ENCODE measurements around the gene ARHGAP24. TPM values are rescaled to one million over a fixed set of nuclear protein-coding genes. Genes with fewer than 3 reads are reported as not detected.

ARHGAP24 gene
- total RNA-seq, 6 experiments from 2014 or later: 4.0 to 7.3 (median 6.1) TPM

GRCh38 chr4:85953651-85954018 is 478.7 kb downstream of the ARHGAP24 start:
- H3K9me3 ChIP-seq: no peaks in the 10 kb centered on the region
- 83% methylated on average over 2 of the region's 3 CpGs for WGBS (ENCODE audit: insufficient coverage, low coverage, low lambda C conversion rate, missing lambda C conversion rate)
- TF ChIP-seq CTCF (IDR thresholded peaks at IDR 0.05) (no peak), POLR2A (IDR thresholded peaks at IDR 0.05) (no peak)
- intact Hi-C loops (cut with DNase I): no loop called here
- no peak overlapping the region for H3K4me3 ChIP-seq
- H3K27me3 ChIP-seq: no peaks in the 10 kb centered on the region
- no peaks in the 10 kb centered on the region for H3K4me1 ChIP-seq
- no peak overlapping the region for H3K27ac ChIP-seq
- DNase-seq (no peak), ATAC-seq (no peak)
- no peaks in the 10 kb centered on the region for H3K36me3 ChIP-seq

GRCh38 chr4:85955620-85956292 is 480.8 kb downstream of the ARHGAP24 start:
- Histone ChIP-seq H3K27ac (no peak overlapping the region), H3K9me3 (no peaks in the 10 kb centered on the region), H3K27me3 (no peaks in the 10 kb centered on the region), H3K4me1 (no peaks in the 10 kb centered on the region), H3K4me3 (no peak overlapping the region), H3K36me3 (no peaks in the 10 kb centered on the region)
- intact Hi-C loops (cut with DNase I): no loop called here
- TF ChIP-seq POLR2A (IDR thresholded peaks at IDR 0.05) (no peak), CTCF (IDR thresholded peaks at IDR 0.05) (no peak)
- DNase-seq (no peak), ATAC-seq (no peak)

- Histone ChIP-seq H3K4me3 (no peak overlapping the region), H3K27me3 (no peaks in the 10 kb centered on the region), H3K9me3 (no peaks in the 10 kb centered on the region), H3K36me3 (no peaks in the 10 kb centered on the region), H3K4me1 (no peaks in the 10 kb centered on the region), H3K27ac (no peak overlapping the region)
- WGBS (ENCODE audit: insufficient coverage, low coverage, low lambda C conversion rate, missing lambda C conversion rate): 89% methylated on average over 6 of the region's 17 CpGs
- no peak for DNase-seq
- TF ChIP-seq CTCF (IDR thresholded peaks at IDR 0.05): no peak
- TF ChIP-seq POLR2A (IDR thresholded peaks at IDR 0.05): no peak
- ATAC-seq: no peak
- intact Hi-C loops (cut with DNase I): no loop called here
Measured at GRCh38 chr4:85956293-85956945, 481.5 kb downstream of the ARHGAP24 start.

- WGBS (ENCODE audit: insufficient coverage, low coverage, low lambda C conversion rate, missing lambda C conversion rate): 79% methylated on average over 4 of the region's 4 CpGs
Measured at GRCh38 chr4:85961887-85962286, 486.9 kb downstream of the ARHGAP24 start.

More at GRCh38 chr4:85961887-85962286, 486.9 kb downstream of the ARHGAP24 start:
- ATAC-seq (no peak), DNase-seq (no peak)
- Histone ChIP-seq H3K36me3 (no peaks in the 10 kb centered on the region), H3K27ac (no peak overlapping the region), H3K27me3 (no peaks in the 10 kb centered on the region), H3K4me1 (no peaks in the 10 kb centered on the region), H3K9me3 (no peaks in the 10 kb centered on the region), H3K4me3 (no peak overlapping the region)
- intact Hi-C loops (cut with DNase I): loop anchor here in 1 of 2 donors (10.0 kb wide), 1 partner anchor 157 kb away; no protein-coding TSS in a partner anchor
- no peak for TF ChIP-seq POLR2A (IDR thresholded peaks at IDR 0.05)
- no peak for TF ChIP-seq CTCF (IDR thresholded peaks at IDR 0.05)

Measured in right lobe of liver (tissue), 6 donors.